ENCODE data around the gene CCNQ.

GRCh38 chrX:153638041-153638371 lies 39.1 kb upstream of the CCNQ start:
- TF ChIP-seq CTCF (conservative IDR thresholded peaks at IDR 0.05; ENCODE audit: low read length) (no peak), EZH2phosphoT487 (IDR thresholded peaks at IDR 0.05; ENCODE audit: borderline replicate concordance, low read depth, low read length) (no peak)

Data from OCI-LY7 (cell line).